Stomach (tissue), 9 donors: ENCODE measurements around the gene LEPR. TPM values are rescaled to one million over a fixed set of nuclear protein-coding genes. Genes with fewer than 3 reads are reported as not detected.
A peak's percentile ranks its signal among the peaks of the same experiment; 100 is the strongest.

Experiments
- DNase-seq, 2 donors: peaks; one replicate each; pipeline versions ENCODE4 v3.0.0 to v3.0.0-alpha.2; 2013 to 2019
- H3K27ac ChIP-seq, 5 donors: fragments of 200-600 bp in 4 of 5; sonication (generic) in 4 of 5; one replicate each; pipeline ENCODE4 v1.5.1; 2013 to 2019; ENCODE audit warnings: mild to moderate bottlenecking in 1 of 5, moderate library complexity in 1 of 5
- H3K27me3 ChIP-seq, 3 donors: fragments of 200-600 bp; sonication (generic); one replicate each; pipeline ENCODE4 v1.5.1; 2017 to 2019; ENCODE audit warnings: mixed run types in 1 of 3
- H3K36me3 ChIP-seq, 4 donors: fragments of 200-600 bp; sonication (generic); 1 replicate in 3 of 4; 2 replicates in 1 of 4; pipeline ENCODE4 v1.5.1; 2016 to 2019
- H3K4me1 ChIP-seq, 4 donors: fragments of 200-600 bp; sonication (generic); one replicate each; pipeline ENCODE4 v1.5.1; 2016 to 2019
- H3K4me3 ChIP-seq, 4 donors: fragments of 200-600 bp; sonication (generic) in 3 of 4; one replicate each; pipeline ENCODE4 v1.5.1; 2016 to 2019; ENCODE audit warnings: mild to moderate bottlenecking in 1 of 4
- H3K9me3 ChIP-seq, 4 donors: fragments of 200-600 bp; sonication (generic); one replicate each; pipeline ENCODE4 v1.5.1; 2016 to 2019
- CTCF ChIP-seq, 7 experiments: fragments of 450-650 bp in 4 of 7; fragments of 200-600 bp in 3 of 7; sonication (generic) in 3 of 7; IDR thresholded peaks; one replicate each; pipeline ENCODE4 v1.5.1; 2016 to 2019; ENCODE audit warnings: antibody characterized with exemption in 7 of 7, control low read depth in 2 of 7, mild to moderate bottlenecking in 1 of 7
- EP300 ChIP-seq: sonication (generic); formaldehyde crosslinking; IDR thresholded peaks from one replicate; pipeline ENCODE4 v1.6.1; 2017; ENCODE audit warnings: antibody characterized with exemption
- POLR2A ChIP-seq, 4 donors: fragments of 450-650 bp; IDR thresholded peaks; one replicate each; pipeline ENCODE4 v1.6.1; 2016; ENCODE audit warnings: antibody characterized with exemption in 4 of 4, control low read depth in 2 of 4, mild to moderate bottlenecking in 1 of 4, moderate library complexity in 1 of 4
- POLR2AphosphoS5 ChIP-seq, 3 donors: sonication (generic); formaldehyde crosslinking; IDR thresholded peaks; one replicate each; pipeline ENCODE4 v1.6.1; 2016; ENCODE audit warnings: antibody characterized with exemption in 3 of 3
- WGBS, 5 donors: extraction: QIAGEN DNeasy Blood & Tissue Kit in 3 of 5; methylation state at CpG; one replicate each; pipeline versions ENCODE4 v1.1.5 to v1.1.7; 2013 to 2018; 5-methylcytosine and 5-hydroxymethylcytosine counted together
- intact Hi-C: fragments of 100-400 bp; cut with DNase I; formaldehyde crosslinking; loops from one replicate; pipeline ENCODE4 v1.15.1; 2023; ENCODE audit warnings: low total_unique reads
- polyA plus RNA-seq, 3 donors: library from polyadenylated mRNA; stranded (reverse); fragments of 200-250 nt; gene quantifications; one replicate each; pipeline ENCODE4 v1.2.3, GENCODE V29; 2013
- small RNA-seq, 4 donors: library from RNA; depleted of rRNA; stranded (forward); fragments of <200 nt; gene quantifications; one replicate each; pipeline ENCODE3, GENCODE V24; 2016
- total RNA-seq, 5 donors: library from RNA; depleted of rRNA; stranded (reverse); fragments of >200 nt; gene quantifications; one replicate each; pipeline versions ENCODE4 v1.1.0 to v1.2.3, GENCODE V29; 2014 to 2016
- donor health status: healthy with polysubstance abuse.
- donor health status: Bipolar disorder and iron deficiency.
- donor health status: healthy.

Gene LEPR
- total and polyA plus RNA-seq, 8 donors = 0.58 to 33.0 (median 14.1) TPM

- H3K9me3 ChIP-seq = no peaks in the 10 kb centered on the region
- H3K27me3 ChIP-seq = no peaks in the 10 kb centered on the region
- H3K4me1 ChIP-seq = peaks cover 10 to 54% (median 36%) of the 10 kb centered on the region in 4 donors
- intact Hi-C loops = no loop called here
- peak in 1 of 2 donors; percentile 48 for DNase-seq
- TF ChIP-seq POLR2AphosphoS5 (IDR thresholded peaks at IDR 0.05) (no peak), EP300 (no peak), CTCF (IDR thresholded peaks at IDR 0.05) (no peak), POLR2A (IDR thresholded peaks at IDR 0.05) (no peak)
- no peak overlapping the region for H3K4me3 ChIP-seq
- peak overlapping the region; percentile 25 to 86 (median 54) for H3K27ac ChIP-seq
- no peaks in the 10 kb centered on the region for H3K36me3 ChIP-seq
- WGBS, 5 donors = 26 to 44% (median 31%) methylated on average over 4 of the region's 4 CpGs
Measured at GRCh38 chr1:65469889-65470340, 49.4 kb downstream of the LEPR start.

Small RNA genes within 50 kb of the gene (small RNA-seq; reads per million reads assigned to genes)
- 0 reads per million in 4 donors for gene RNU2-15P

Other genes with a start within 250 kb of the LEPR start
- 1 to 10 TPM in 2 of 5 donors, under 1 TPM in 2, not detected in 1; under 0.01 to 7.5 (median 3.2) TPM for gene DNAJC6, start 111.1 kb upstream of the LEPR start, total RNA-seq
- gene DNAJC6, start 111.1 kb upstream of the LEPR start, polyA plus RNA-seq = under 1 TPM; 0.45 to 0.92 (median 0.68) TPM
- gene LEPROT, start within 50 bp of the LEPR start, total RNA-seq = 100 to 1,000 TPM in 1 of 5 donors, 10 to 100 TPM in 3, 1 to 10 TPM in 1; 9.3 to 101 (median 39.3) TPM
- 10 to 100 TPM; 15.6 to 29.1 (median 28.4) TPM for gene LEPROT, start within 50 bp of the LEPR start, polyA plus RNA-seq